Measurements from ENCODE around the gene PER2. TPM values are rescaled to one million over a fixed set of nuclear protein-coding genes. Genes with fewer than 3 reads are reported as not detected.
A peak's percentile ranks its signal among the peaks of the same experiment; 100 is the strongest.

The PER2 gene
- total and polyA plus RNA-seq, 9 of the 15 experiments (the other 6 are each of a cell fraction or from before 2014, with no cell fraction given) = 1.1 to 10.3 (median 2.9) TPM

- TF ChIP-seq ARID4B (CRISPR knock-in tag; IDR thresholded peaks at IDR 0.05) (peak; percentile 27; the same call in 1 of the 2 replicates), ATF7 (IDR thresholded peaks at IDR 0.05) (peak; percentile 97), ZBTB49 (CRISPR knock-in tag; IDR thresholded peaks at IDR 0.05; ENCODE audit: borderline replicate concordance) (no peak), ZNF583 (CRISPR knock-in tag; IDR thresholded peaks at IDR 0.05) (no peak), ZNF224 (CRISPR knock-in tag; IDR thresholded peaks at IDR 0.05) (no peak), REST (IDR thresholded peaks at IDR 0.05; ENCODE audit: borderline replicate concordance) (no peak), REST (CRISPR knock-in tag; IDR thresholded peaks at IDR 0.05; ENCODE audit: low read depth) (peak; percentile 61; the same call in 1 of the 2 replicates), ZNF23 (CRISPR knock-in tag; IDR thresholded peaks at IDR 0.05) (no peak), CCAR2 (IDR thresholded peaks at IDR 0.05; ENCODE audit: low read depth, low read length) (no peak)
Measured at GRCh38 chr2:238288650-238289573, 502 bp upstream of the PER2 start (continued).

Measured in K562 (cell line).